CD1c-positive myeloid dendritic cell (primary cell): ENCODE data around the gene EIF2A.
"Not testable (repeated sequence)": the region's sequence is repeated elsewhere in the genome, so short reads cannot be mapped to it uniquely, and the experiment has no call there.

ENCODE experiments used
- DNase-seq: peaks from one replicate; pipeline ENCODE4 v3.0.0-alpha.2; 2016; ENCODE audit errors: extremely low spot score

The EIF2A gene

DNA sequence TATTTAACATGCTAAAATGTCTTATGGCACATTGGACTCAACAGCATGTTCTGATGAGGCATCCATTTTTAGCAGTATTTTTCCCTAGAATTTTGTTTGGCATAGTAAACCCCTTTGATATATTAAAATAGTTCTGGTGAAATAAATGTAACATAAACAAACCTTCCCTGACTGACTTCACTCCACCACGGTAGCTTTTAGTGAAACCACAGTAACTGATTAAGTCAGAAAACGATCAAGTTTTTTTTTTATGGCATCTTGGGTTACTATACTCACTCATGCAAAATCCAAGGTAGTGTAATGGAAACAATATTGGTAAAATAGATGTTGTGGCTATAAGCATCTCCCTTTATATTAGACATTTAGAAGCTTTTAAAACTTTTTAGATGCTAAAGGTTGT, 3.1 kb upstream of the EIF2A start:
- no peak for DNase-seq

DNA sequence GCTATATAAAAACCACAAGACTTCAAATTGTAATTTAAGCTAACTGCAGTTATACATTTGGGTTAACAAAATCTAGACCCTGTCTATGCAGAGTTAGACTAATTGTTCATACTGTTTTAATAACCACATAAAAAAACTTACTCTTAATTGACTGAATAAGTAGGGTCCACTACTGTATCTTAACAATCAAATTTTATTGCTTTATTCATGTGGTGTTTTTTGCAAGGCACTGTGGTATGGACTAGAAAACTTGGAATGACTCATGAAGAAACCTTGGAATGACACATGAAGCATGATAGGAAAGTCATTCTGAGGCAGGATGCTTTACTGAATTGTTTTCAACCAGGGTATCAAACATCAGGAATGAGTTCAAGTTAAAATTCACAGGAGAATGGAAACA, 2.5 kb upstream of the EIF2A start:
- no peak for DNase-seq

DNA sequence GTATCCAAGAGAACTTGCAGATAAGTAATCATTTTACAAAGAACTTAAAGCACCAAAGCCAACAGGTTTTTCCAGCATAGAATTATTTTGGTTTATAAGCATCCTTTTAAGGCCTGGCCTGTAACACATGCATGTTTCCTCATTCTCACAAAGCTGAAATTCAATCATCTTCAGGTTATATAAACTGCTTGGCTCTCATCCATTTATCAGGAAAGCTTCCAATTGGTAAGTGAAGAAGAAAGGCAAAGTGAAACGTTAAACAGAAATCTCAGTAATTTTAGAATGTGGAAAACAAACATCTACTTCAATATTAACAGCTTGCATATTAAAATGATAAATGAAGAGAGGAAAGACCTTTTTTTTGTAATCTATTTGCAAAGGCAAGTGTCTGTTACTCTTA, 1.9 kb upstream of the EIF2A start:
- peak; percentile 24 for DNase-seq

DNA sequence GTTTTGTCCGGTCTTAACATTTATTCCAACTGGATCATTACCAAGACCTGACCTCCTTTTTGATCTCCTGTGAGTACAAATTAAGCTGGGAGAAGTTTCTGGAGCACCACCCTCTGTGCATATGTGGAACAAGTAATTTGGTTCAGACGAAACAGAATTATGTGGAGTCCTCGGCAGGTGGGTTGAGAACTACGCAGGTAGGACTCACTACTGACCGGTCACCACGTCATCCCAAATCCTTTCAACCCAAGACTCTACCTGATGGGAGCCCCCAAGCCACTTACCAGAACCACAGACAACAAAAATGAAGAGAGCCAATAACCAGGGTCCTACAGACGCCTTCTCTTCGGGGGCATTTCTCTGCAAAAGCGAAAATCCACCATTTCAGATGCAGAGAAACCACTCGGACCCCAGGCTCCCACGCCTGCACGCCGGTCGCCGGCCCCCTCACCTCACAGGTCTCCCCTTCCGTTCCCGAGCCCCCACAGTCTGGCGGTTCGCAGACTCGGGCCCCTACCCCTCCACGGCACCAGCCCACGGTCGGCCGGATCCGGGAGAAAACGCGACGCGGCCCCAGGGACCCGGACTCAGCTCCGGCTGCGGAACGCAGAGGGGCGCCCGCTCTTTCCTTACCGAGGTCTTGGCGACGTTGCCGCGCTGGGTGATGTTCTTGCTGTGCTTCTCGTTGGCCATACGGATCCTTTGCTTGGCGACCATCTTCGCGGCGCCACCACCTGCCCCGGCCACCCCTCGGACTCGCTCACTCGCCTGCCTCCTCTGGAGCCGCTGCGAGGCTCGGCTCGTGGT, 965 bp upstream of the EIF2A start:
- DNase-seq = peak; percentile 41

DNA sequence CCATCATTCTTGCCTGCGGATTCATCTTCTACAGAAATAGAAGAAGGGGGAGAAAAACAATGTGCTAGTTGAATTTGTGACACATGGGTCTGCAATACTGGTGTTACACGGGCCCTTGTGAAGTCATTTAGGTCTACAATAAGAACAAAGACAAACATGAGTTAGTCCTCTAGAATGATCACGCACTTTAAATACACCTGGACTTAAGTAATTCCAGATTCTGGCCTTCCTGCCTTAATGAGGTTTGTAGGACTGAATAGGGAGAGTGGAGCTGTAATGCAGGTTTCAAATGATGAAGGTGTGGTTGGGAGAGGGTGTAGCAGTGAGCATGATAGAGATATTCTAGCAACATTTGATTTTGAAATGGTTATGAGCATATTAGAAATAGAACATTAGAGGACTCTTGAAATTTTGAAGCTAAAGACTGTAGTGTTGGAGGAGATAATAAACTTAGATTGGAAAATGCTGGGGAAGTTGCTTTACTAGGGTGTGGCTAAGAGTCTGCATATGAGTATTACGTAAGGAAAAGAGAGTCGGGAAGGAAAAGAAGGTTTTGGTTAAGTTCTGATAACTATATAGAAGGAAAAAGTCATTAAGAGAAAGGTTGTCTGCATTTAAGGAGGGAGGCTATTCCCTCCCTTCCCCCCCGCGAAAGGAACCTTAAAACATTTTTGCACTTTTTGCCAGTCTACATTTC, 606 bp downstream of the EIF2A start:
- DNase-seq = peak; percentile 38

DNA sequence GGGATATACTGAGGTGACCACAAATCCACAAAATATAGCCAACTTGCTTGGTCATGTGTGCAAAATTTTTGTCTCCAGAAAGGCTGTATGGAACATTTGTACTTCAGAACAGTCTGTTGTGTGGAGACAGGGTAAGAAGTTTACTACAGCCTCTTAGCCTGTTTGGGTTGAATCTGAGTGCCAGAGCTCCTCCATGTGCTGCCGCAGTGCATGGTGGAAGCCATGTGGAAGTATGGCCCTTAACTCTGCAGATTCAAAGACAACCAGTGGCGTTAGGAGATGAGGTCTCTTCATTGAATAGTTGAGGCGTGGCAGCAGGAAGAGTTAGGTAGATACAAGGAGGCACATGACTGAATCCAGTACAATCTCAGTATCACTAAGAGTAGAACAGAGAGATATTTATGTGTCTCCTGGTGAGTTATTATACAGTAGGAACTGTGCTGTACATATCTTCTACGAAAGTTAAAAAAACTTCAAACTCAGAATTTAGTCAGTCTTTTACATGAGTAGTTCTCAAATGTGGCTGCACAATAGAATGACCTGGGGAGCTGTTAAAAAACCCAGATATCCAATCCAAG, 9.4 kb downstream of the EIF2A start:
- DNase-seq = no peak

DNA sequence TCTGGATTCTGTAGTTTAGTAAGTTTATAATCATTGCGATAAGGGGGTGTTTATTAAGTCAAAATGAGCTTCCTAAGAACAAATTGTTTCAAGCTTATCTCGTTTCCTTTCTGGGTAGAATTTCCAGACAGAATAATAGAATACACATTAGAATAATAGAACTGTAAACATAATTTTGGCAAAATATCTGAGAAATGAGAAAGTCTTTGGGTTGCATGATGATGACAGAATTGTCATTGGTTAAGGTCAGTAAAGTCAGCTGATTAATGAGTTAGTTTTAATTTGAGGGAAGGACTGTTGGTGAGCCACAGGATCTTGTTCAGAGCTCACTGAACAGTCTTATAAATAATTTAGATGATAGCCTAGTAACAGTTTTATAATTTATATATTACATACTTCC, 10.2 kb downstream of the EIF2A start:
- DNase-seq = no peak

DNA sequence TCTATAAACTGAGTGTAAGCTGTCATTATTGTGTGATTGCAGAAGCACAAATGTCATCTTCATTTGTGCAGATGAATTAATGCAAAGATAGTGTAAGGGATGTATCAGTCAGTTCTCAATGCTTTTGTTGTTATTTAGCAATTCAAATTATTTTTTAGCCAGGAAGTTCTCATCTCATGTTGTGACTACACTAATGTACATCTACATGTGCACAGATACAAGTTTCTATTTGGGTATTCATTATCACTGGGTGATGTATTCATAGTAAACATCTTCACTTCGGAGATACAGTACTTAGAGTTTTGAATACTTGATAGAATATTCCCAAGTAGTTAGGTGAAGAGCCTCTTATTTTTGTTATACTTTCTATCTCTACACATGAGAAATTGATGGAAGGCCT, 11.1 kb downstream of the EIF2A start:
- DNase-seq = no peak

DNA sequence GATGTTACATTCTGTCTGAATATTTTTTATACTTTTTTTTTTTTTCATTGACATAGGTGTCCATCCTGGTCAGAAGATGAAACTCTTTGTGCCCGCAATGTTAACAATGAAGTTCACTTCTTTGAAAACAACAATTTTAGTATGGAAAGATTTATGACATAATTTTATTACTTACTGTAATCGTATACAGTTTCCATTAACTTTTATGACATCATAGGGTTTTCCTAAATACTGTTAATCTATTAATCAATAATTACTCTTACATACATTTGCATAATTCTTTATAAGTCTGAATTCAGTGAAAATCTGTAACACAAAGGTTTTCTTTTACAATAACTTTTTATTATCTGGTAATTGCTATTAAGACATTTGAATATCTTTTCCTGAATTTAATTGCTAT, 17.7 kb downstream of the EIF2A start:
- no peak for DNase-seq

DNA sequence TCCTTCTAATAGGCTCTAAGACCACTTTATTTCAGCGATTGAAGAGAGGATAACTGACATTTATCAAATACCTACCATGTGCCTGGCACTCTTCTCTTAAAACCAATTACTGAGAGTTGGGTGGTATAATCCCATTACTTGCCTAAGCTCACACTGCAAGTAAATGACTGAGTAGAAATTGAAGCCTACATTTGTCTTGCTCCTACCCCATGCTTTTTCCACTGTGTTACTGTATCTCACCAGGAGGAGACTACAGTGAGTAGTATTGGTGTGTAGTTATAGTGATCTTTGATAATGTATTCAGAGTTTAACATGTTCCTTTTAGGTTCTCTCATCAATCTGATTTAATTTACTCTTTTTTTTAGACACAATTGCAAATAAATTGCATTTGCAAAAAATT, 20.7 kb downstream of the EIF2A start:
- DNase-seq = no peak

DNA sequence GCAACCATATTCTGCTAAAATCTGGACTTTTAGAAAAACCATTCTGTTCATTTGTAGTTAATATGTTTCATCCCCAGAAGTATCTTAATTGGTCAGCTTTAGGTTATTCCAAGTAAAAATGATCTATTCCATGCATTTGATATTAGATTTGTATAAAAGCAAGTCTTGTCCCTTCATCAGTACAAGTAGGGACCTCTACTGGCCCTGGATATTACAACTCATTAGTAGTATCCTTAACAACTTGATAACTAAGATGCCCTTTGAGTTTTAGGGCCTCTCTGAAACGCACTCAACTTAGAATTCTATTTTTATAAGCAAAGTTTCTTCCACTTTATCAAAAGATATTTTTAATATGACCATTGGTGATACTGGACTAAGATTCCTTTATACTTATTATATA, 31.3 kb downstream of the EIF2A start:
- no peak for DNase-seq

DNA sequence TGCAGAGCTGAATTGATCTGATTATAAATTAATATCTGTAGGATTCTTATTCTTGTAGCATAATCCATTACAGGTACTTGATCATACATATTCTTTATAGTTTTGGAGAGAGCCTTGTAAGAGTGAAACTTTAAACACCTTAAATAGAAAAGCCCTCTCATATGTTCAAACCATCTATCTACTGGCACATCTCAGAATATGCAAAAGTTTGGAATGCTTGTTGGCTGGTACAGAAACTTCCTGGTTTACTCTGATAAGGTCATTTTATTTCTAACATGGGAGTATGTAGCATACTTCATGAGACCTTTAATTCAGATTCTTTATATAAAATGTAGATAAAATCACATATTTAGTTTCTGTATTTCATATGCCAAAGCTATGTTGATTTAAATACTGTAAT, 34.6 kb downstream of the EIF2A start:
- no peak for DNase-seq

DNA sequence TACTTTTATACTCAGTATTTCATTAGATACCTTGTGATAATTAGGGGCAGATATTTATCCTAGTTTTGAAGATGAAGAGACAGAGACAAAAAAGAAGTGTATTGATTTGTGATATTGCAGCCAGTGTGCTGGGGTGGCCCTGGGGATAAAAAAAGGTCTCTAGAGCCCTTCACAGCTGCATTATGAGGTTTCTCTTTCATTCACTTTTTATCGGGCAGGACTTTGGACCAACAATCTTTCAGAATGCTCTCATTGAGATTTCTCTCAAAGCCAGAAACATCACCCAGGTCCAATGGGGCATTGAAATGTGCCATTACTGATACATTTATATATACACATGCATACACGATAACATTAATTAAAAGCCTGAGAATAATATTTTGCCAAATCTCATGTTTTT, 36.0 kb downstream of the EIF2A start:
- no peak for DNase-seq

DNA sequence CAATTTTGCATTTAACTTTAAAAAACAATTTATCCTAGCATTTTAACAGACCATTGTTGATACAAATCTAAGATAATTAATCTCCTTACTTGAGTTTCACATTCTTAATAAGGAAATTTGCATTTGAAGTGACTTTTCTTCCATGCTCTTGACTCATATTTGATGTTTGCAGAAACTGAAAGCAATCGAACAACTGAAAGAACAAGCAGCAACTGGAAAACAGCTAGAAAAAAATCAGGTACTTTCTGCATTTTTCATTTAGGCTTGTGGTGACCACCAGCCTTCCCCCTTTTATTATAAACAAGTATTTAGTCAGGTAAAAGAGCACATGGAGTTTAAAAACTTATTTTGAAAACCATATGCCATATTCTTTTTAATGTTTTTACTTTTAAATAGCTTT, 36.4 kb downstream of the EIF2A start:
- DNase-seq = no peak

DNA sequence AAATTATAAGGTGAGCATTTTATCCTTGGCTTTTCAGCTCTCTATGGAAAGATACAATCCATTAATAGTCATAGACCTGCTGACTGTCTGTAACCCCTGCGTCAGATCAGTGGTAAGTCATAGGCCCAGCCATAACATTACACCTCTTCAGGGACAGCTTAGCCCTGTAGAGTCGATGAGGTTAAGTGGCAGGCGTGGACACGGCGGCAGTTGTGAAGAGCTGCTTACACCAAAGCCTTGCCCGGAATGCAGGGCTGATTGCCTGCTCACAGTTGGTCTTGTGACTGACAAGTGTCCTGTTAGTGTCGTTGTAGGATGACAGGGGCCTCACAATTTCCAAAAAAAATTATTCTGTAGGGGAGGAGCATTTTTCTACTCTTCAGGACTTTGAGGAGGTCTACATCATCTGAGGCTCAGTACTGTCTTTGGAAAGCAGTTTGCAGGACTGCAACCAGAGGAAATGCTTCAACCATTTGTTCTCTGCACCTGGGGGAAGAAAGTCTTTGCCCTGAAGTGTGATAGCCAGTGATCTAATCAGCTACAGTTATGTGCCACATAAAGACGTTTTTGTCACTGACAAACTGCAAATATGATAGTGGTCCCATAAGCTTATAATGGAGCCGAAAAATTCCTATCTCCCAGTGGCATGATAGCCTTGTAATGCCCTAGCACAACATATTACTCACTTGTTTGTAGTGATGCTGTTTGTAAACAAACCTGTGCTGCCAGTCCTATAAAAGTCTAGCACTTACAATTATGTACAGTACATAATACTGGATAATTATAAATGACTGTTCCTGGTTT, 41.6 kb downstream of the EIF2A start:
- no peak for DNase-seq

DNA sequence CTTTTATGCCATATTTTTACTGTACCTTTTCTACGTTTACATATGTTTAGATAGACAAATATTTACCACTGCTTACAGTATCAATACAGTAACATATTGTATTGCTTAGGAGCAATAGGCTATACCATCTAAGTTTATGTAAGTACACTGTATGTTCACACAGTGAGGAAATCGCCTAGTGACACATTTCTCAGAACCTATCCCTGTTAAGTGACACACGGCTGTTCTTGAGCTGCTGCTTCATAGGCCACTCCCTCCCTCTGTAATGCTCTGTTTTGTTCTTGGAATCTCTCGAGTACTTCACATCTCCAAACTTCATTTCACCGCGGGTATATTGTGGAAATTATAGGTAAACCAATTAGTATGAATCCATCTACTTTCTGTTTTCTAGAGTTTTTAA, 43.2 kb downstream of the EIF2A start:
- DNase-seq = no peak

DNA sequence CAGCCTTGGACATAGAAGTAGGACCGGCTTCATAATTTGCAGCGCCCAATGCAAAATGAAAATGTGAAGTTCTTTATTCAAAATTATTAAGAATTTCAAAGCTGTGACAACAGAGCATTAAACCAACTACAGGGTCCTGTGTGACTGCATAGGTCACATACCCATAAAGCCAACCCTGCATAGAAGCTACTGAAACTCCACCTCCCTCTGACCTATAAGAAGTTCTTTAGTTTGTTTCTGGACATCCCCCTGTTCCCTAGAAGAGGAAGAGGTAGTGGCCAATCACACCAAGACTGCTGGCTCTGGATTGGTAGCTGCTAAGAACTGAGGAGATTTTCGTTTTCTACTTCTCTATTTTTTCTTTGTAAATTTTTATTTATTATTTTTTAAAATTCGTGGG, 47.6 kb downstream of the EIF2A start:
- peak; percentile 22 for DNase-seq

DNA sequence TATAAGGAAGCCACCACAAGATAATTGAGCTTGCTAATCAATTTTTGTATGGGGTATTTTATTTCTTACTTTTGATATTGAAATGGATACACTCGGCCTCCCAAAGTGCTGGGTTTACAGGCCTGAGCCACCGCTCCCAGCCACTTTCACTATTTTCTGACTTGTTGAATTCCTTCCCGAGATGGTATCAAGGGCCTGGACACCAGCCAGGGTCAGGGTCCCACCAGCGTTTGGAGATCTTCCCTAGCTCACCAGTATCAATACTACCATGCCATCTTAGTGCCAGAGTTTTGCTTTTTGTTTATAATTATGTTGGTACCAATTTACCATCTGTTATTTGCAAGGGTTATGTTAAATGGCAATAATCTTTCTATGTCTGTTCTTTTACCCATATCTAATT, 51.1 kb downstream of the EIF2A start:
- DNase-seq = no peak

DNA sequence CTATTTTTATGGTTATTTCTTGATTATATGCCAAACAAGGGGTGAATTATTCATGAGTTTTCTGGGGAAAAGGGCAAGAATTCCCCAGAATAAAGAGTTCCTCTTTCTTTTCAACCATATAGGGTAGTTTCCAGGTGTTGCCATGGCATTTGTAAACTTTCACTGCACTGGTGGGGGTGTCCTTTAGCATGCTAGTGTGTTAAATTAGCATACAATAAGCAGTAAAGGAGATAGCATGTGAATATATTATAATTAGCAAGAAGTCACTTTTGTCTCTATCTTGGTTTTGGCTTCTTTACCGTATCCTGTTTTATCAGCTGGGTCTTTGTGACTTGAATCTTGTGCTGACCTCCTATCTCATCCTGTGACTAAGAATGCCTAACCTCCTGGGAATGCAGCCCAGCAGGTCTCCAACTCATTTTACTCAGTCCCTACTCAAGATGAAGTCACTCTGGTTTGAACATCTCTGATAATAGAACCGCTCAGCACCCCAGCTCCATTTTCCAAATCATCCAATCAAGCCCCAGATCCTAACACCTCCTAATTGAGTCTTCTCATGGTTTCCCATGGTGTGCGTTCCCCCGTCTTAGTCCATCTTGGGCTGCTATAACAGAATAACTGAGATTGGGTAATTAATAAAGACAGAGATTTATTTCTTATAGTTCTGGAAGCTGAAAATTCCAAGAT, 53.2 kb downstream of the EIF2A start:
- peak; percentile 85 for DNase-seq

DNA sequence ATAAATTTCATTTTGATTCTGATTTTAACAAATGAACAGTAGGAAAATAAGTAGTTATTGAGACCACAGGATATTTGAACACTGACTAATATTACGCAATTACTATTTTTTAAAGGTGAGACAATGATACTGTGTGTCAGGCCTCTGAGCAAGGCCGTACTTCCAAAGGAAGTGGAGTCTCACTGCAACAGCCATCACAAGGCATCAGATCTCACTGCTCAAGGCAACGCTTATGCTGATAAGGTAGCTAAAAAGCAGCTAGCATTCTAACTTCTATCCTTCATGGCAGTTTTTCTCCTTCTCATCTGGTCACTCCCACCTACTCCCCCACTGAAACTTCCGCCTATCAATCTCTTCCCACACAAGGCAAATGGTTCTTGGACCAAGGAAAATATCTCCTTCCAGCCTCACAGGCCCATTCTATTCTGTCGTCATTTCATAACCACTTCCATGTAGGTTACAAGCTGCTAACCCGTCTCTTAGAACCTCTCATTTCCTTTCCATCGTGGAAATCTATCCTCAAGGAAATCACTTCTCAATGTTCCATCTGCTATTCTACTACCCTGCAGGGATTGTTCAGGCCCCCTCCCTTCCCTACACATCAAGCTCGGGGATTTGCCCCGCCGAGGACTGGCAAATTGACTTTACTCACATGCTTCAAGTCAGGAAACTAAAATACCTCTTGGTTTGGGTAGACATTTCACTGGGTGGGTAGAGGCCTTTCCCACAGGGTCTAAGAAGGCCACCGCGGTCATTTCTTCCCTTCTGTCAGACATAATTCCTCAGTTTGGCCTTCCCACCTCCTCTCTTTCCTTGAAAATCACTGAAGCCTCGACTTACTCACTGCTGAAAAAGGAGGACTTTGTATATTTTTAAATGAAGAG, 54.3 kb downstream of the EIF2A start:
- not testable (repeated sequence) for DNase-seq
